H9 (cell line): ENCODE data around the gene PRR7. TPM values are rescaled to one million over a fixed set of nuclear protein-coding genes. Genes with fewer than 3 reads are reported as not detected.

Experiments used
- DNase-seq: peaks from one replicate; pipeline ENCODE4 v3.0.0-alpha.2; 2017
- H2AFZ ChIP-seq: one replicate; pipeline ENCODE4 v1.6.1; 2013; ENCODE audit warnings: mild to moderate bottlenecking, low read length, control low read depth, moderate library complexity
- H2AK5ac ChIP-seq: 2 replicates; pipeline ENCODE4 v1.6.1; 2013; ENCODE audit warnings: low read length, control low read depth, mixed read lengths; ENCODE audit not compliant: insufficient read length
- H2BK120ac ChIP-seq: one replicate; pipeline ENCODE4 v1.6.1; 2013; ENCODE audit warnings: low read depth, mild to moderate bottlenecking, low read length, control low read depth, inconsistent platforms; ENCODE audit not compliant: poor library complexity, severe bottlenecking
- H2BK12ac ChIP-seq: 2 replicates; pipeline ENCODE4 v1.6.1; 2013; ENCODE audit warnings: low read length, control low read depth, mixed read lengths, low read depth; ENCODE audit not compliant: insufficient read length
- H2BK15ac ChIP-seq: 2 replicates; pipeline ENCODE4 v1.6.1; 2013; ENCODE audit warnings: low read depth, low read length, control low read depth
- H2BK20ac ChIP-seq: one replicate; pipeline ENCODE4 v1.6.1; 2013; ENCODE audit warnings: low read depth, mild to moderate bottlenecking, low read length, control low read depth, inconsistent platforms; ENCODE audit not compliant: poor library complexity, severe bottlenecking
- H2BK5ac ChIP-seq: 2 replicates; pipeline ENCODE4 v1.6.1; 2013; ENCODE audit warnings: low read length, control low read depth, mixed read lengths; ENCODE audit not compliant: insufficient read length
- H3K14ac ChIP-seq: 2 replicates; pipeline ENCODE4 v1.6.1; 2013; ENCODE audit warnings: low read length, control low read depth; ENCODE audit not compliant: insufficient read depth
- H3K18ac ChIP-seq: 2 replicates; pipeline ENCODE4 v1.6.1; 2013; ENCODE audit warnings: low read depth, mild to moderate bottlenecking, mixed read lengths, low read length, control low read depth; ENCODE audit not compliant: insufficient read length
- H3K23ac ChIP-seq: 2 replicates; pipeline ENCODE4 v1.6.1; 2013; ENCODE audit warnings: low read length, control low read depth, mixed read lengths, low read depth; ENCODE audit not compliant: insufficient read length
- H3K23me2 ChIP-seq: 2 replicates; pipeline ENCODE4 v1.6.1; 2013; ENCODE audit warnings: low read depth, mild to moderate bottlenecking, mixed read lengths, low read length, control low read depth; ENCODE audit not compliant: insufficient read length, poor library complexity, severe bottlenecking
- H3K27ac ChIP-seq: 2 replicates; pipeline ENCODE4 v1.5.1; 2013; ENCODE audit warnings: low read length, control low read depth, mixed read lengths, low read depth; ENCODE audit not compliant: insufficient read length
- H3K27me3 ChIP-seq: 2 replicates; pipeline ENCODE4 v1.6.1; 2013; ENCODE audit warnings: low read length, control low read depth, inconsistent platforms; ENCODE audit not compliant: insufficient read depth
- H3K4ac ChIP-seq: 2 replicates; pipeline ENCODE4 v1.6.1; 2013; ENCODE audit warnings: low read depth, mild to moderate bottlenecking, control low read depth, inconsistent platforms, low read length, moderate library complexity
- H3K4me1 ChIP-seq: 2 replicates; pipeline ENCODE4 v1.6.1; 2013; ENCODE audit warnings: low read length, control low read depth, inconsistent platforms; ENCODE audit not compliant: insufficient read depth
- H3K4me2 ChIP-seq: 2 replicates; pipeline ENCODE4 v1.6.1; 2013; ENCODE audit warnings: low read length, control low read depth, mixed read lengths; ENCODE audit not compliant: insufficient read length, insufficient read depth
- H3K56ac ChIP-seq: 2 replicates; pipeline ENCODE4 v1.6.1; 2013; ENCODE audit warnings: low read depth, mild to moderate bottlenecking, mixed read lengths, low read length, control low read depth; ENCODE audit not compliant: insufficient read length
- H3K79me1 ChIP-seq: 2 replicates; pipeline ENCODE4 v1.6.1; 2013; ENCODE audit warnings: low read depth, mild to moderate bottlenecking, moderate library complexity, low read length, control low read depth, inconsistent platforms; ENCODE audit not compliant: insufficient read depth, poor library complexity, severe bottlenecking
- H3K79me2 ChIP-seq: 2 replicates; pipeline ENCODE4 v1.6.1; 2013; ENCODE audit warnings: low read length, control low read depth, inconsistent platforms; ENCODE audit not compliant: insufficient read depth
- H3K9ac ChIP-seq: 2 replicates; pipeline ENCODE4 v1.6.1; 2013; ENCODE audit warnings: low read length, control low read depth, mixed read lengths; ENCODE audit not compliant: insufficient read length; ENCODE audit errors: extremely low read depth
- H3K9me3 ChIP-seq: one replicate; pipeline ENCODE4 v1.6.1; 2013; ENCODE audit warnings: low read depth, low read length, inconsistent platforms; ENCODE audit not compliant: control insufficient read depth
- H3T11ph ChIP-seq: one replicate; pipeline ENCODE4 v1.6.1; 2013; ENCODE audit warnings: mild to moderate bottlenecking, low read length, control low read depth, inconsistent platforms
- H4K20me1 ChIP-seq: one replicate; pipeline ENCODE4 v1.6.1; 2013; ENCODE audit not compliant: control insufficient read depth, insufficient read length, insufficient read depth
- H4K5ac ChIP-seq: 2 replicates; pipeline ENCODE4 v1.6.1; 2013; ENCODE audit warnings: low read depth, mild to moderate bottlenecking, mixed read lengths, low read length, control low read depth; ENCODE audit not compliant: insufficient read length
- H4K8ac ChIP-seq: replicated peaks from 2 replicates; pipeline ENCODE4 v1.6.1; 2013; ENCODE audit warnings: low read length, control low read depth, mixed read lengths, low read depth; ENCODE audit not compliant: insufficient read length
- H4K91ac ChIP-seq: 2 replicates; pipeline ENCODE4 v1.6.1; 2013; ENCODE audit warnings: low read depth, mild to moderate bottlenecking, moderate library complexity, mixed read lengths, low read length, control low read depth; ENCODE audit not compliant: insufficient read length
- H3K27ac Mint-ChIP-seq, 3 experiments: 2 replicates in 2 of 3; 3 replicates in 1 of 3; pipeline ENCODE4 v1.8.0; 2020 to 2021; ENCODE audit warnings: mixed read lengths in 3 of 3, mild to moderate bottlenecking in 1 of 3, moderate library complexity in 1 of 3
- H3K27me3 Mint-ChIP-seq: 2 replicates; pipeline ENCODE4 v1.8.0; 2021; ENCODE audit warnings: low read depth, mild to moderate bottlenecking, moderate library complexity, mixed read lengths
- H3K36me3 Mint-ChIP-seq, 3 experiments: 2 replicates in 2 of 3; 3 replicates in 1 of 3; pipeline ENCODE4 v1.8.0; 2020 to 2021; ENCODE audit warnings: low read depth in 3 of 3, mixed read lengths in 3 of 3; ENCODE audit not compliant: insufficient read depth in 1 of 3
- H3K4me1 Mint-ChIP-seq, 2 experiments: 2 replicates each; pipeline ENCODE4 v1.8.0; 2020; ENCODE audit warnings: mixed read lengths in 2 of 2
- H3K4me3 Mint-ChIP-seq, 2 experiments: 2 replicates in 1 of 2; 3 replicates in 1 of 2; pipeline ENCODE4 v1.8.0; 2020 to 2021; ENCODE audit warnings: mild to moderate bottlenecking in 2 of 2, mixed read lengths in 2 of 2, moderate library complexity in 1 of 2
- H3K9me3 Mint-ChIP-seq, 2 experiments: 2 replicates in 1 of 2; 3 replicates in 1 of 2; pipeline ENCODE4 v1.8.0; 2020; ENCODE audit warnings: mild to moderate bottlenecking in 2 of 2, mixed read lengths in 2 of 2, moderate library complexity in 1 of 2
- WGBS: extraction: QIAGEN DNeasy Blood & Tissue Kit; methylation state at CpG from one replicate; pipeline ENCODE4 v1.1.7; 2013; ENCODE audit warnings: missing lambda C conversion rate, low lambda C conversion rate, mixed read lengths; ENCODE audit not compliant: insufficient read length; ENCODE audit errors: extremely low coverage; 5-methylcytosine and 5-hydroxymethylcytosine counted together
- total RNA-seq: library from RNA; stranded (reverse); gene quantifications from 2 replicates; pipeline ENCODE4 v1.2.1, GENCODE V29; 2021
- TF ChIP-seq, protein P1 (sequence below): fragments of 200-600 bp; sonication (generic); conservative IDR thresholded peaks from 3 replicates; pipeline ENCODE4 v1.8.0; 2021; ENCODE audit warnings: antibody characterized with exemption, mild to moderate bottlenecking

The PRR7 gene
- total RNA-seq, 1 experiment from 2014 or later: 9.6 TPM

DNA sequence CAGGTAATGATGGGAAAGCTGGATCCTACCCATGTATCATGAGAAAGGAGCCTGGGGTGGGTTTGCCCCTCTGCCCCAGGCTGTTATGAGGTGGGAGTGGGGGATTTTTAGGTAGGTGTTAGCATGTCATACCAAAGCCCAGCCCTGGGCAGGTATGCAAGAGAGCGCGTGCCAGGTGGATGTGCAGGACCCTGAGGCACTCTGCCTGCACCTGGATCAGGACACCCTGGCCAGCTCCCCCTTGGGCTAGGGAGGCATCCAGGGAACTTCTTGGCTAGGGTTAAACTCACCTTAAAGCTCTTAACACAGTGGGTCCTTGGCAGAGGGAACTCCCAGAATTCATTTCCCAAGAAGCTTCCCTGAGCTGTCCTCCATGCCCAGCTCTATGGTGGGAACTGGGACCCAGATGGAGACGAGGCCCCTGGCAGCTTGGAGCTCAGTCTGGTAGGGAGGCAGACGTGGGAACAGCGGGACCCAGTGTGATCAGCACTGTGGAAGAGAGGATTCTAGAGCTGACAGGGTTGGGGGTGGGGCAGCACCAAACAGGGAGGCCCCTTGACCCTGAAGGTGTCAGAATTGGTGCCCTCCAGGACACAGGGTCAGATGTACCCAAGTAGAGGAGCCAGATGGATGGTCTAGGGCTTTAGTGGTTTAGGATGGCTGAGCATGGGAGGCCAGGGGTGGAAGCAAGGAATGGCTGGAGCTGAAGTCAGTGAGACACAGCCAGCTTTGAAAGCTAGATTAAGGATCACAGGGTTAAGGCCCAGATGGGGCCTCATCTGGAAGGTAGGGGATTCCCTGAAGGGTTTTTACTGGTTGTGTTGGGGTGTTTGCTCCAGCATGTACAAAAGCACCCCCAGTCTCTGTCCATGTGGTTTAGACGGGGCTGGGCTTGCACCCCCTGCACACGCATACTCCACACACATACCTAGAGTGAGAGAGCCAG, 2.2 kb upstream of the PRR7 start:
- H3T11ph ChIP-seq: no peak overlapping the region
- no peak overlapping the region for H3K56ac ChIP-seq
- no peak overlapping the region for H2AFZ ChIP-seq
- TF ChIP-seq, protein P1, sequence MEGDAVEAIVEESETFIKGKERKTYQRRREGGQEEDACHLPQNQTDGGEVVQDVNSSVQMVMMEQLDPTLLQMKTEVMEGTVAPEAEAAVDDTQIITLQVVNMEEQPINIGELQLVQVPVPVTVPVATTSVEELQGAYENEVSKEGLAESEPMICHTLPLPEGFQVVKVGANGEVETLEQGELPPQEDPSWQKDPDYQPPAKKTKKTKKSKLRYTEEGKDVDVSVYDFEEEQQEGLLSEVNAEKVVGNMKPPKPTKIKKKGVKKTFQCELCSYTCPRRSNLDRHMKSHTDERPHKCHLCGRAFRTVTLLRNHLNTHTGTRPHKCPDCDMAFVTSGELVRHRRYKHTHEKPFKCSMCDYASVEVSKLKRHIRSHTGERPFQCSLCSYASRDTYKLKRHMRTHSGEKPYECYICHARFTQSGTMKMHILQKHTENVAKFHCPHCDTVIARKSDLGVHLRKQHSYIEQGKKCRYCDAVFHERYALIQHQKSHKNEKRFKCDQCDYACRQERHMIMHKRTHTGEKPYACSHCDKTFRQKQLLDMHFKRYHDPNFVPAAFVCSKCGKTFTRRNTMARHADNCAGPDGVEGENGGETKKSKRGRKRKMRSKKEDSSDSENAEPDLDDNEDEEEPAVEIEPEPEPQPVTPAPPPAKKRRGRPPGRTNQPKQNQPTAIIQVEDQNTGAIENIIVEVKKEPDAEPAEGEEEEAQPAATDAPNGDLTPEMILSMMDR: no peak
- H3K27ac ChIP-seq: no peak overlapping the region
- Mint-ChIP-seq H3K4me1 (peaks cover 49 to 50% of the 10 kb centered on the region in 2 experiments), H3K4me3 (peak overlapping the region; percentile 12 to 15), H3K9me3 (peaks cover 0 to 3% of the 10 kb centered on the region in 2 experiments; a peak in 1 of 5 replicates), H3K27me3 (peaks cover 23% of the 10 kb centered on the region), H3K27ac (peak overlapping the region in 1 of 3 experiments; percentile 39; a peak in 1 of 7 replicates), H3K36me3 (peaks cover 8 to 22% (median 15%) of the 10 kb centered on the region in 3 experiments)
- no peak overlapping the region for H3K4me2 ChIP-seq
- H3K4me1 ChIP-seq: no peaks in the 10 kb centered on the region; the same call in 1 of the 2 replicates
- H2AK5ac ChIP-seq: no peak overlapping the region
- no peaks in the 10 kb centered on the region for H4K20me1 ChIP-seq
- H3K23ac ChIP-seq: no peak overlapping the region
- H3K9me3 ChIP-seq: no peaks in the 10 kb centered on the region
- H3K79me2 ChIP-seq: no peaks in the 10 kb centered on the region
- no peaks in the 10 kb centered on the region for H3K79me1 ChIP-seq
- H3K4ac ChIP-seq: no peak overlapping the region
- no peak overlapping the region for H4K5ac ChIP-seq
- no peak overlapping the region for H2BK120ac ChIP-seq
- peaks cover 7% of the 10 kb centered on the region for H3K23me2 ChIP-seq
- no peak overlapping the region for H3K14ac ChIP-seq
- H2BK5ac ChIP-seq: no peak overlapping the region
- no CpG with 5 or more reads among the region's 7 CpGs for WGBS
- no peak overlapping the region for H3K9ac ChIP-seq
- no peak for DNase-seq
- no peak overlapping the region for H3K18ac ChIP-seq
- H4K91ac ChIP-seq: no peak overlapping the region
- no peaks in the 10 kb centered on the region; the same call in 1 of the 2 replicates for H3K27me3 ChIP-seq
- no peak overlapping the region for H2BK12ac ChIP-seq
- no peak overlapping the region for H2BK20ac ChIP-seq
- no peak overlapping the region for H4K8ac ChIP-seq
- H2BK15ac ChIP-seq: no peak overlapping the region
